ENCODE results near the gene SENP6. TPM values are rescaled to one million over a fixed set of nuclear protein-coding genes. Genes with fewer than 3 reads are reported as not detected.
"Not testable (repeated sequence)": the region's sequence is repeated elsewhere in the genome, so short reads cannot be mapped to it uniquely, and the experiment has no call there.

SENP6 gene
- total RNA-seq, 2 donors from 2014 or later: 95.3 to 103 TPM

DNA sequence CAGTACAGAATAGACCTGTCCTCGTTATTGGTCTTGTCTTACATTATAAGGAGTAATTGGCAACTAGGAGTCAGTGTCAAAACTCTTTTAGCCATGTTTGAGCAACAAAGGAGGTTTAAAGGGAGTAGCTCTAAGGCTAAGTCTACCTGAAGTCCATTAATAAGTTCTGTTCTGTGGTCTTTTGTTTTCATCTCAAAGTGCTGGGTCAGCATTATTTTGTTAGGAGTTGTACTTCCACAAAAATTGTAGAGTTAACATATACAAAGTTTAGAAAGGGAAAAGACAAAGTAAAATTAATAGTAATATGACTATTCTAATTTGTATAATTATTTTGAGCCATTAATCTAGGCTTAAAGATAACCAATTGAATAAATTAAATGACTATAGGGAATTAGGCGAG lies 12.7 kb upstream of the SENP6 start:
- no peak overlapping the region for H3K27ac Mint-ChIP-seq
- H3K9me3 ChIP-seq (ENCODE audit: control insufficient read depth, low read length, poor library complexity, severe bottlenecking): no peaks in the 10 kb centered on the region

DNA sequence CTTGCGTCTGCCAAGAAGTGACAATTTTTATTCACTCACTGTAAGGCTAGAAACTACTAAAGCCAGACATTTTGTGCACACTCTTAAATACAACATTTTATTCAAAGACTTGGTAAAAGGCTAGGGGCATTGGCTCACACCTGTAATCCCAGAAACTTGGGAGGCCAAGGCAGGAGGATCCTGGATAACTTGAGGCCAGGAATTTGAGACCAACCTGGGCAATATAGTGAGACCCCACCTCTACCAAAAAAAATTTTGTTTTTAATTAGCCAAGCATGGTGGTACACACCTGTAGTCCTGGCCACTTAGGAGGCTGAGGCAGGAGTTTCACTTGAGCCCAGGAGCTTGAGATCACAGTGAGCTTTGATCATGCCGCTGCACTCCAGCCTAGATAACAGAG lies 11.3 kb upstream of the SENP6 start:
- H3K4me3 Mint-ChIP-seq: no peak overlapping the region

More for the DNA sequence above, 12.7 kb upstream of the SENP6 start:
- Mint-ChIP-seq H3K4me3 (no peak overlapping the region), H3K4me1 (peaks cover 3% of the 10 kb centered on the region), H3K36me3 (ENCODE audit: low read depth) (no peaks in the 10 kb centered on the region), H3K27me3 (no peaks in the 10 kb centered on the region)
- ATAC-seq: no peak
- no peak for DNase-seq

DNA sequence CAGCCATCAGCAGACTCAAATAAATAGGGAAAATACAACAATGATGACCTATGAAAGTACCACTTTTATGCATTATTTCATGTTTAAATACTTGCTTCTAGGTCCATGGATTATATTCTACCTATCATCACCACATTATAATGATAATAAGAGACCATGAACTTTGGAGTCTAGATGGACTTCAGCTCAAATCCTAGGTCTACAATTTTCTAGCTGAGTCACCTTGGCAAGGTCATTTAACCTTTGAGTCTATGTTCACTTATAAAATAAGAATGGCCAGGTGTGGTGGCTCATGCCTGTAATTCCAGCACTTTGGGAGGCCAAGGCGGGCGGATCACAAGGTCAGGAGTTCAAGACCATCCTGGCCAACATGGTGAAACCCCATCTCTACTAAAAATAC lies 5.3 kb upstream of the SENP6 start:
- not testable (repeated sequence) for ATAC-seq; H3K27ac Mint-ChIP-seq; H3K36me3 Mint-ChIP-seq (ENCODE audit: low read depth); H3K4me3 Mint-ChIP-seq; H3K9me3 ChIP-seq (ENCODE audit: control insufficient read depth, low read length, poor library complexity, severe bottlenecking); DNase-seq; H3K27me3 Mint-ChIP-seq
- peaks cover 19% of the 10 kb centered on the region for H3K4me1 Mint-ChIP-seq

More for the DNA sequence above, 11.3 kb upstream of the SENP6 start:
- no peaks in the 10 kb centered on the region for H3K27me3 Mint-ChIP-seq
- no peaks in the 10 kb centered on the region for H3K9me3 ChIP-seq (ENCODE audit: control insufficient read depth, low read length, poor library complexity, severe bottlenecking)
- H3K4me1 Mint-ChIP-seq: peaks cover 3% of the 10 kb centered on the region
- ATAC-seq (no peak), DNase-seq (no peak)
- no peak overlapping the region for H3K27ac Mint-ChIP-seq
- no peaks in the 10 kb centered on the region for H3K36me3 Mint-ChIP-seq (ENCODE audit: low read depth)

DNA sequence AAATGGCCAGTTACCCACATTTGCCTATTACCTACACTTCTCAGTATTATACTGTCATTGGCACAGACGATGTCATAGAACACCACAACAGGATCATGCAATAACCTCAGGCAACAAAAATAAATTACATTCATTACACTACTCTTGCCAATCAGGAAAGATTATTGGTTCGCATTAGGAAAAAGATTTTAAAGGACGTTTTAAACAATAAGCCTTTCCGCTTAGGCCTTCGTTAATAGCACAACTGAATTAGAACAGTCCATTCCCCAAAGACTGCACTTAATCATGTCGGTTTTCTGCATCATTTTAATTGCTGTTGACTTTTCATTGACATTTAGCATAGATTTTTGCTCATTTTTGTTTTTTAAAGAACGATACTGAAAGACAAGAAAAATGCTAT lies 912 bp upstream of the SENP6 start:
- no peaks in the 10 kb centered on the region for H3K9me3 ChIP-seq (ENCODE audit: control insufficient read depth, low read length, poor library complexity, severe bottlenecking)
- Mint-ChIP-seq H3K27me3 (no peaks in the 10 kb centered on the region), H3K27ac (peak overlapping the region; percentile 99), H3K4me3 (peak overlapping the region; percentile 99), H3K4me1 (peaks cover 43% of the 10 kb centered on the region), H3K36me3 (ENCODE audit: low read depth) (no peaks in the 10 kb centered on the region)
- DNase-seq (no peak), ATAC-seq (no peak)

DNA sequence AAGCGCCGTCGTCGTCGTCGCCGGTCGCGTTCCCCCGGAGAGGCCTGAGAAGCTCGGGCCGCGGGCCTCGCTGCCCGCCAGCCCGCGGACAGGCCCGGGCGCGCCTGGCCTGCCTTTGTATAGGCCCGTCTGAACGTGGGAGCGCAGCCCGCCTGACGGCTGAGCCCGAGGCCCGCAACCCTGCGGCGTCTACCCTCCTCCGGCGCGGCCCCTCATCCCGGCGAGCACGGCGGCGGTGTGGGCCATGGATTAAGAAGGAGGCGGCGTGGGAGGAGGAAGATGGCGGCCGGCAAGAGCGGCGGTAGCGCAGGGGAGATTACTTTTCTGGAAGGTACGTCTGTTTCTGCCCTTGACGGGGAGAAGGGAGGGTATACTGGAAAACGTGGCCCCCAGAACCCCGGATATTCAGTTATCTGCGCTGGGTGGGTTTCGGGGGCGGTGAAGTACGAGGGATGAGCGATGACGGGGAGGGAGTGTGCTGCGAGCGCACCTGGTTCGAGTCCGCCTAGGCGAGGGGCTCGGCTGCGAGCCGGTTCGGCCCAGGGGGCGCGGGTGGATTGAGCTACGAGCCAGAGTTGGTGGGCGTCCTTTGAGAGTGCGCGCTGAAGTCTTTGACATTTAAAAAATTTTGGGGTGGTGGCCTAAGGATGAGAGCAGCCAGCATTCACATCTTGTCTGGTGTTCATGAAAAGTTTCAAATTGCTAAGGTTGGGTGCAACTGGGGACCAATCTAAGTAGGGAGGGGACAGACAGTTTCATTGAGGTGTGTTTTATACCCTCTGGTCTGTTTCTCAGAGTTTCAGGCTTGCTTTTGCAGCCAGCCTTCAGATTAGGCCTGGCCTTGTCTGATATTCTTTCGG lies 796 bp downstream of the SENP6 start:
- no peaks in the 10 kb centered on the region for H3K27me3 Mint-ChIP-seq
- no peaks in the 10 kb centered on the region for H3K9me3 ChIP-seq (ENCODE audit: control insufficient read depth, low read length, poor library complexity, severe bottlenecking)
- DNase-seq (peak; percentile 38 to 44 (median 41)), ATAC-seq (peak; percentile 55)
- peak overlapping the region; percentile 99 for H3K27ac Mint-ChIP-seq
- H3K4me3 Mint-ChIP-seq: peak overlapping the region; percentile 99
- no peaks in the 10 kb centered on the region for H3K36me3 Mint-ChIP-seq (ENCODE audit: low read depth)
- H3K4me1 Mint-ChIP-seq: peaks cover 54% of the 10 kb centered on the region

DNA sequence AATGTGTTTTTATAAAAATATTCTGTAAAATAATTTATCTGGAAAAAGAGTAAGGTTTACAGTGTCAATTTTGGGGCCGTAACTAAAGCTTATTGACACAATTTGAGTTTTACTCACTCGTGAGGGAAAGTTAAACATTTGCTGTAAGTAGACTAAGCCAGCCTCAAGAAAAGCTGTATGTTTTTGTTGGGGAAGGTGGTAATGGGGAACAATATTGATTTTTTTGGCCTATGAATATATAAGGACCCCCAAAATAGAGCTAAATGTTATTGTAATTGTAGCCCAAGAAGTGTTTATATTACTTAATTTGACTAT lies 1.4 kb downstream of the SENP6 start:
- DNase-seq (no peak), ATAC-seq (no peak)
- Mint-ChIP-seq H3K27me3 (no peaks in the 10 kb centered on the region), H3K27ac (peak overlapping the region; percentile 99), H3K4me1 (peaks cover 58% of the 10 kb centered on the region), H3K36me3 (ENCODE audit: low read depth) (no peaks in the 10 kb centered on the region), H3K4me3 (peak overlapping the region; percentile 99)
- no peaks in the 10 kb centered on the region for H3K9me3 ChIP-seq (ENCODE audit: control insufficient read depth, low read length, poor library complexity, severe bottlenecking)

DNA sequence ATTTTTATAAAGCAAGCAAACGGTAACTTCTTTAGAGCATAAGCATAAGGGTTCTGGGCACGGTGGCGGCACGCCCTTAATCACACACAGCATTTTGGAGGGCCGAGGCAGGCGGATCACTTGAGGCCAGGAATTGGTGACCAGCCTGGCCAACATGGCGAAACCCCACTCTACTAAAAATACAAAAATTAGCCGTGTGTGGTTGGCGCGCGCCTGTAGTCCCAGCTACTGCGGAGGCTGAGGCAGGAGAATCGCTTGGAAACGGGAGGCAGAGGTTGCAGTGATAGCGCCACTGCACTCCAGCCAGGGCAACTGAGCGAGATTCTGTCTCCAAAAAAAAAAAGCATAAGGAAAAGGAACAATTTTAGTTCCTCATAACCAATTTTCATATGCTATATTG lies 2.6 kb downstream of the SENP6 start:
- peaks cover 58% of the 10 kb centered on the region for H3K4me1 Mint-ChIP-seq
- H3K9me3 ChIP-seq (ENCODE audit: control insufficient read depth, low read length, poor library complexity, severe bottlenecking): no peaks in the 10 kb centered on the region
- H3K36me3 Mint-ChIP-seq (ENCODE audit: low read depth): no peaks in the 10 kb centered on the region
- H3K27ac Mint-ChIP-seq: peak overlapping the region; percentile 99
- H3K4me3 Mint-ChIP-seq: peak overlapping the region; percentile 99
- ATAC-seq: no peak
- no peaks in the 10 kb centered on the region for H3K27me3 Mint-ChIP-seq
- DNase-seq: no peak

DNA sequence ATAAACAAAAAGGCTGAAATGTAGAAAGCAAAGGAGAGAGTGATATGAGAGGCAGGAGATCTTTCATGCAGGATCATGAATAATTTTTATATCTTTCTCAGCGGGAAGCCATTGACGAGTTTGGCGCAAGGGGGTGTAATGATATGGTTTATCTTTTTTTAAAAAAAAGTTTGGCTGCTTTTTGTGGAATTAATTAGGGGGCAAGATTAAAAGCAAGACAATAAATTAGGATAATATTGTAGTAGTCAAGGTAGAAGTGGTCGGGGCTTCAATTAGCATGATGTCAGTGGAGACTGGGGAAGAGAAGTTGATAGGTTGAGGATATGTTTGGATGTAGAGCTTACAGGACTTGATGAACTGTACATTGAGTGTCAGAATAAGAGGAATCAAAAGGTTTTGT lies 4.0 kb downstream of the SENP6 start:
- no peaks in the 10 kb centered on the region for H3K36me3 Mint-ChIP-seq (ENCODE audit: low read depth)
- peak overlapping the region; percentile 28 for H3K4me3 Mint-ChIP-seq
- ATAC-seq (no peak), DNase-seq (no peak)
- no peaks in the 10 kb centered on the region for H3K9me3 ChIP-seq (ENCODE audit: control insufficient read depth, low read length, poor library complexity, severe bottlenecking)
- H3K27me3 Mint-ChIP-seq: no peaks in the 10 kb centered on the region
- H3K27ac Mint-ChIP-seq: peak overlapping the region; percentile 71
- peaks cover 63% of the 10 kb centered on the region for H3K4me1 Mint-ChIP-seq

DNA sequence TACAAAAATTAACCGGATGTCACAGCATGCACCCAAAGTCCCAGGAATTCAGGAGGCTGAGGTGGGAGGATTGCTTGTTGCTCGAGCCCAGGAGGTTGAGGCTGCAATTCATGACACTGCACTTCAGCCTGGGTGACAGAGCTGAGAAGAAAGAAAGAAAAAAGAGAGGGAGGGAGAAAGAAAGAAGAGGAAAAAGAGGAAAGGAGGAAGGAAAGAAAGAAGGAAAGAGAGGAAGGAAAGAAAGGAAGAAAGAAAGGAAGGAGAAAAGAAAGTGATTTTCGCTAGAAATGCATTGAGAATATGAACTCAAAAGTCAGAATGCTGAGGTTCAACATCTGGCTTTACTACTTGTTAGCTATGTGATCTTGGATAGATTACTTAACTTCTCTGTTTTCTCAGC lies 6.6 kb downstream of the SENP6 start:
- peak overlapping the region; percentile 72 for H3K4me3 Mint-ChIP-seq
- ATAC-seq: no peak
- H3K27ac Mint-ChIP-seq: peak overlapping the region; percentile 57
- H3K9me3 ChIP-seq (ENCODE audit: control insufficient read depth, low read length, poor library complexity, severe bottlenecking): no peaks in the 10 kb centered on the region
- H3K36me3 Mint-ChIP-seq (ENCODE audit: low read depth): no peaks in the 10 kb centered on the region
- H3K27me3 Mint-ChIP-seq: no peaks in the 10 kb centered on the region
- peaks cover 72% of the 10 kb centered on the region for H3K4me1 Mint-ChIP-seq
- DNase-seq: no peak

DNA sequence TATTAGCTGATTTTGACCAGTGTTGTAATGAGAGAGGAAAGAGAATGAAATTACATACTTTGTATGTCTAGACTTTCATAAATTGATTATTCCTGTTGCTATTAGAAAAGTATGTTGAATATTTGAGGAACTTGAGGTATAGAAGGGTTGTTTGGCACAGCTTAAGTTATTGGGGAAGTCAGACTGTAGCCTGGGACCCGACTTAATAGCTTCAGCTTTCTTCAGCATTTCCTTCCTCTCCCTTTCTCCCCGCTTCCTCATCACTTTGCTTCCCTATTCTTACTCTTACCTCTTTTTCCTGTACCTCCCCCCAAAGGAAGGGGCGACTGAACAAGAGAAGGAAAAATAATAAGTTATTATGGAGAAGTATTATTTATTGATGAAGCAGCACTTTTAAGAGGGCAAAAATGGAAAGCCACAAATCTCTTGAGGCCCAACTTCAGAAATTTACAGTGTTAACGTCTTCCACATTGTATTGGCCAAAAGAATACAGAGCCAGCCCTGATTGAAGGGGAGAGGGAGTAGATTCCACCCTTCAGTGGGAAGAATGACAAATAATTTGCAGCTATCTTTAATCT lies 7.4 kb downstream of the SENP6 start:
- H3K4me3 Mint-ChIP-seq: peak overlapping the region; percentile 49

DNA sequence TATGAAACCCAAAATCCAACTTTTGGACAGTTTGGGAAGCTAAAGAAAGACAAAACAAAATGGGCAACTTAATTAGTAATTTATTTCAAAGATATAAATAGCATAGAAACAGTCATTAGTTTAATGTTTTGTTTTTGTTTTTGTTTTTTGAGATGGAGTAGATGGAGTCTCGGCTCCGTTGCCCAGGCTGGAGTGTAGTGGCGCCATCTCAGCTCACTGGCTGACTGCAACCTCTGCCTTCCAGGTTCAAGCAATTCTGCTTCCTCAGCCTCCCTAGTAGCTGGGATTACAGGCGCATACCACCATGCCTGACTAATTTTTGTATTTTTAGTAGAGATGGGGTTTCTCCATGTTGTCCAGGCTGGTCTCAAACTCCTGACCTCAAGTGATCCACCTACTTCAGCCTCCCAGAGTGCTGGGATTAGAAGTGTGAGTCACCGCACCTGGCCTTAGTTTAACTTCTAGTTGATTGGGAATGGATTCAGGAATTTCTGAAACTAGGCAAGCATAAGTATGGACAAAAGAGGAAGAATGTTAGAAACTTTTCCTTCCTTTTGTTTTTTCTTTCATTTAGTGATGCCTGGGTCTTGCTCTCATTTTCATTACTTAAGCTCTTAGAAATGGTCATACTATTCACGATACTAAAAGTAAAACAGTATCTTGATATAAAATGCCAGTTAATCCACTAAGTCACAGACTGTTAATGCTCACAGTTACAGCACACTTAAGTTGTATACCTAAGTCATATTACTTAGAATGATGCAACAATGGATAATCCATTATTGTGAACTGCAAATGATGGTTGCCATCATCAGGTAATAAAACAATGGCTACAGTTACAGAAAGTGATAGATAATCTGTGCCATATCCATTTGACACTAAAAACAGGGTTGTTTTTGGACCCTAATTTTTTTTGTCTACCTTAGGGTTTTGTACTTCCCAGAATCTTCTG lies 8.2 kb downstream of the SENP6 start:
- peak overlapping the region; percentile 60 for H3K27ac Mint-ChIP-seq
- peaks cover 64% of the 10 kb centered on the region for H3K4me1 Mint-ChIP-seq
- DNase-seq (no peak), ATAC-seq (no peak)
- no peaks in the 10 kb centered on the region for H3K36me3 Mint-ChIP-seq (ENCODE audit: low read depth)
- no peaks in the 10 kb centered on the region for H3K9me3 ChIP-seq (ENCODE audit: control insufficient read depth, low read length, poor library complexity, severe bottlenecking)
- H3K4me3 Mint-ChIP-seq: peak overlapping the region; percentile 21
- no peaks in the 10 kb centered on the region for H3K27me3 Mint-ChIP-seq

More for the DNA sequence above, 7.4 kb downstream of the SENP6 start:
- ATAC-seq (no peak), DNase-seq (no peak)
- H3K9me3 ChIP-seq (ENCODE audit: control insufficient read depth, low read length, poor library complexity, severe bottlenecking): no peaks in the 10 kb centered on the region
- H3K36me3 Mint-ChIP-seq (ENCODE audit: low read depth): no peaks in the 10 kb centered on the region
- H3K27me3 Mint-ChIP-seq: no peaks in the 10 kb centered on the region
- peaks cover 66% of the 10 kb centered on the region for H3K4me1 Mint-ChIP-seq
- peak overlapping the region; percentile 19 for H3K27ac Mint-ChIP-seq

DNA sequence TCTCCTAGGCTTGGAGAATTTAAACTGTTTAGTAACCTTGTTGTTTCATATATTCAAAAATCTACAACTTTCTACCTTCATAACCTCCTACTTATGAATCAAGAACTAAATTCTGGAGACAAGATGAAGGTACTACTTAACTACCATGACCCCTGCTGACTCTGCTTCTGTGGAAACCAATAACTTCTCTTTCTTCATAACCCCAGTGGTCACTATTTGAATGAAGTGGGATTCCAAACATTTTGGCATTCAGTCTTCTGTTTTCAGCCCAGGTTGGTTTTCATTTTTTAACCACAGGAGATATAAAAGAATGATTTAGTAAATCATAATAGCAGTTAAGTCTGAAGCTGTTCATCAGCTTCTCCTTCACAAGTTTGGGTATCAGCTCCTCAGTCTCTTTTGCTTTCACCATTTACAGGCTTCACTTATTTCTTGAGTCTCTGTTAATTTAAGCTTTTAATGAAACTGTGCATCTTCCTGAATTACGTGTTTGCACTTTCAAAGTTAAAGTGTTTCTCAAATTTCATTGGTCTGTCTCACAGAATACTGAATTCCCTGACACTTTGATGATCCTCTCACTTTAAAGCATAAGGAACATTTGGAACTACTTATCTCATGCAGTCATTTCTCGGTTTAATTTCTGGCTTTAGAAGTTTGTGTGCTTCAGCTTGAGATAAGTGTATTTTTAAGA lies 9.5 kb downstream of the SENP6 start:
- no peaks in the 10 kb centered on the region for H3K9me3 ChIP-seq (ENCODE audit: control insufficient read depth, low read length, poor library complexity, severe bottlenecking)
- no peak for DNase-seq
- no peak for ATAC-seq
- peaks cover 62% of the 10 kb centered on the region for H3K4me1 Mint-ChIP-seq
- peak overlapping the region; percentile 85 for H3K27ac Mint-ChIP-seq
- peak overlapping the region; percentile 52 for H3K4me3 Mint-ChIP-seq
- no peaks in the 10 kb centered on the region for H3K27me3 Mint-ChIP-seq
- H3K36me3 Mint-ChIP-seq (ENCODE audit: low read depth): no peaks in the 10 kb centered on the region
